ENCODE measurements around the gene ACER3. TPM values are rescaled to one million over a fixed set of nuclear protein-coding genes. Genes with fewer than 3 reads are reported as not detected.

ACER3 gene
- total RNA-seq, 1 experiment from 2014 or later, result 21.0 TPM

- intact Hi-C loops (cut with micrococcal nuclease; ENCODE audit: unreplicated experiment), result no loop called here
- no peak for DNase-seq
- H3K36me3 Mint-ChIP-seq (ENCODE audit: insufficient read depth, unreplicated experiment), result no peaks in the 10 kb centered on the region
- H3K27ac Mint-ChIP-seq (ENCODE audit: unreplicated experiment), result no peak overlapping the region
- no TSS peak for BruUV-seq (replicated peaks)
- peaks cover 14% of the 10 kb centered on the region for H3K4me1 Mint-ChIP-seq (ENCODE audit: low read depth, unreplicated experiment)
- H3K9me3 Mint-ChIP-seq (ENCODE audit: low read depth, unreplicated experiment), result no peaks in the 10 kb centered on the region
- H3K27me3 Mint-ChIP-seq (ENCODE audit: unreplicated experiment), result no peaks in the 10 kb centered on the region
- TF ChIP-seq, protein P1, sequence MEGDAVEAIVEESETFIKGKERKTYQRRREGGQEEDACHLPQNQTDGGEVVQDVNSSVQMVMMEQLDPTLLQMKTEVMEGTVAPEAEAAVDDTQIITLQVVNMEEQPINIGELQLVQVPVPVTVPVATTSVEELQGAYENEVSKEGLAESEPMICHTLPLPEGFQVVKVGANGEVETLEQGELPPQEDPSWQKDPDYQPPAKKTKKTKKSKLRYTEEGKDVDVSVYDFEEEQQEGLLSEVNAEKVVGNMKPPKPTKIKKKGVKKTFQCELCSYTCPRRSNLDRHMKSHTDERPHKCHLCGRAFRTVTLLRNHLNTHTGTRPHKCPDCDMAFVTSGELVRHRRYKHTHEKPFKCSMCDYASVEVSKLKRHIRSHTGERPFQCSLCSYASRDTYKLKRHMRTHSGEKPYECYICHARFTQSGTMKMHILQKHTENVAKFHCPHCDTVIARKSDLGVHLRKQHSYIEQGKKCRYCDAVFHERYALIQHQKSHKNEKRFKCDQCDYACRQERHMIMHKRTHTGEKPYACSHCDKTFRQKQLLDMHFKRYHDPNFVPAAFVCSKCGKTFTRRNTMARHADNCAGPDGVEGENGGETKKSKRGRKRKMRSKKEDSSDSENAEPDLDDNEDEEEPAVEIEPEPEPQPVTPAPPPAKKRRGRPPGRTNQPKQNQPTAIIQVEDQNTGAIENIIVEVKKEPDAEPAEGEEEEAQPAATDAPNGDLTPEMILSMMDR (IDR thresholded peaks at IDR 0.05; ENCODE audit: unreplicated experiment), result no peak
- CTCF ChIA-PET, result interaction anchor here (0.7 kb wide), 1 partner anchor 12 kb away, joined by 4 read pairs; no protein-coding TSS in a partner anchor
- no peak overlapping the region for H3K4me3 Mint-ChIP-seq (ENCODE audit: low read depth, unreplicated experiment)
Observed at GRCh38 chr11:76880956-76881355, 20.2 kb downstream of the ACER3 start.

DNA sequence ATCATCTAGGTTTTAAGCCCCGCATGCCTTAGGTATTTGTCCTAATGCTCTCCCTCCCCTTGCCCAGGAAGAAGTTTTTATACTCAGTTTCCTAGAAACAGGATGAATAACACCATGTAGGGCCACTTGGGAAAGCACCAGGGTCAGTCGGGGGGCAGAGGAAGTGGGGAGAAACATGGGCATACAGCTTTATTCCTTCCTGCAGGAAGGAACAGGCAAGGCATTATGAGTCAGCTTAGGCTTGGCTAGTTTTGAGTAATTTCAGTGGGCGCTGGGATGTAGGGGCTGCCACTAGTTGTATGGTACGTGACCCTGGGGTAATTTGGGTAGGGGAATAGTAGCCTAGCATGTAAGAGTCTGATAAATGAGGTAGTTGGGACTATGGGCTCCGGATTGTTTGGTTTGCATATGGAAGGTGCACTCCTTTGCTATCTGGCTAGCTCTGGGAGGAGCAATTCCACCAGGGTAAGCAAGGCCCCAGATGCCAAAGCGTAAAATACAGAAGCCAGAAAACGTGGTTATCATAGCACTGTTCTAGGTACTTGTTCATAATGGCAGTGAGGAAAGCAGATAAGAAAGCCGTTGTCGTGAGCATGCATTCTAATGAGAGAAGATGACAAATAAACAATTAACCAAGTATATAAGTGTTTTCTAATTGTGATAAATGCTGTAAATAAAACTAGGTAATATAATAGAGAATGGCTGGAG is 24.8 kb downstream of the ACER3 start:
- intact Hi-C loops (cut with micrococcal nuclease; ENCODE audit: unreplicated experiment), result no loop called here
- Mint-ChIP-seq H3K9me3 (ENCODE audit: low read depth, unreplicated experiment) (no peaks in the 10 kb centered on the region), H3K27ac (ENCODE audit: unreplicated experiment) (no peak overlapping the region), H3K4me1 (ENCODE audit: low read depth, unreplicated experiment) (peaks cover 36% of the 10 kb centered on the region), H3K4me3 (ENCODE audit: low read depth, unreplicated experiment) (no peak overlapping the region), H3K27me3 (ENCODE audit: unreplicated experiment) (no peaks in the 10 kb centered on the region), H3K36me3 (ENCODE audit: insufficient read depth, unreplicated experiment) (no peaks in the 10 kb centered on the region)
- TF ChIP-seq, protein P1 (IDR thresholded peaks at IDR 0.05; ENCODE audit: unreplicated experiment), result no peak
- BruUV-seq (replicated peaks), result no TSS peak
- CTCF ChIA-PET, result interaction anchor here (0.8 kb wide), 1 partner anchor 76 kb away, joined by 4 read pairs; no protein-coding TSS in a partner anchor
- DNase-seq, result peak; percentile 62

DNA sequence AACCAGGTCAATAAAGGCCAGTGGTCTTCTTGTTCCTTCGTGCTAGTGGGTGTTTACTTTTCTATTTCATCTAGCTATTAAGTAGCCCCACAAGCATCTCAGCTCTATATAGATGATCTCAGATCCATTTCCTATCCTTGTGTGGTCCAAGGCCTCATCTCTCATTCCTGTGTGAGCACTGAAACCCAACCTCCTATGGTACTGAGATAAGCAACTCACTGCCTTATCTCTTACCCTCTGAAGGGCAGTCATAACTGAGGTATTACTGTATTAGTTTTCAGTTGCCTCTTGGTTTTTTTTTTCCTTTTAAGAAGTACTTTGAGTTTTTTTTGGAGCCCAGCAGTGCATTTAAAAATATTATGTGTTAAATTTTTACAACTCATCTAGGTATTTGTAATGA is 28.3 kb downstream of the ACER3 start:
- Mint-ChIP-seq H3K9me3 (ENCODE audit: low read depth, unreplicated experiment) (no peaks in the 10 kb centered on the region), H3K36me3 (ENCODE audit: insufficient read depth, unreplicated experiment) (no peaks in the 10 kb centered on the region), H3K27me3 (ENCODE audit: unreplicated experiment) (no peaks in the 10 kb centered on the region), H3K4me1 (ENCODE audit: low read depth, unreplicated experiment) (peaks cover 36% of the 10 kb centered on the region), H3K27ac (ENCODE audit: unreplicated experiment) (no peak overlapping the region), H3K4me3 (ENCODE audit: low read depth, unreplicated experiment) (no peak overlapping the region)
- no peak for DNase-seq
- BruUV-seq (replicated peaks), result no TSS peak
- CTCF ChIA-PET, result interaction anchor here (0.8 kb wide), 1 partner anchor 30 kb away, joined by 3 read pairs; no protein-coding TSS in a partner anchor
- TF ChIP-seq, protein P1 (IDR thresholded peaks at IDR 0.05; ENCODE audit: unreplicated experiment), result no peak
- intact Hi-C loops (cut with micrococcal nuclease; ENCODE audit: unreplicated experiment), result no loop called here

GRCh38 chr11:76889411-76889975 is 28.8 kb downstream of the ACER3 start:
- Mint-ChIP-seq H3K36me3 (ENCODE audit: insufficient read depth, unreplicated experiment) (no peaks in the 10 kb centered on the region), H3K9me3 (ENCODE audit: low read depth, unreplicated experiment) (no peaks in the 10 kb centered on the region), H3K27me3 (ENCODE audit: unreplicated experiment) (no peaks in the 10 kb centered on the region), H3K4me3 (ENCODE audit: low read depth, unreplicated experiment) (no peak overlapping the region), H3K27ac (ENCODE audit: unreplicated experiment) (no peak overlapping the region), H3K4me1 (ENCODE audit: low read depth, unreplicated experiment) (peaks cover 36% of the 10 kb centered on the region)
- CTCF ChIA-PET, result interaction anchor here (0.8 kb wide), 1 partner anchor 29 kb away, joined by 3 read pairs; no protein-coding TSS in a partner anchor
- intact Hi-C loops (cut with micrococcal nuclease; ENCODE audit: unreplicated experiment), result no loop called here
- no TSS peak for BruUV-seq (replicated peaks)
- TF ChIP-seq, protein P1 (IDR thresholded peaks at IDR 0.05; ENCODE audit: unreplicated experiment), result no peak
- no peak for DNase-seq
